ENCODE results near the gene PTPRM. TPM values are rescaled to one million over a fixed set of nuclear protein-coding genes. Genes with fewer than 3 reads are reported as not detected.

Gene PTPRM
- total RNA-seq, 4 donors from 2014 or later = 170 to 198 (median 182) TPM

DNA sequence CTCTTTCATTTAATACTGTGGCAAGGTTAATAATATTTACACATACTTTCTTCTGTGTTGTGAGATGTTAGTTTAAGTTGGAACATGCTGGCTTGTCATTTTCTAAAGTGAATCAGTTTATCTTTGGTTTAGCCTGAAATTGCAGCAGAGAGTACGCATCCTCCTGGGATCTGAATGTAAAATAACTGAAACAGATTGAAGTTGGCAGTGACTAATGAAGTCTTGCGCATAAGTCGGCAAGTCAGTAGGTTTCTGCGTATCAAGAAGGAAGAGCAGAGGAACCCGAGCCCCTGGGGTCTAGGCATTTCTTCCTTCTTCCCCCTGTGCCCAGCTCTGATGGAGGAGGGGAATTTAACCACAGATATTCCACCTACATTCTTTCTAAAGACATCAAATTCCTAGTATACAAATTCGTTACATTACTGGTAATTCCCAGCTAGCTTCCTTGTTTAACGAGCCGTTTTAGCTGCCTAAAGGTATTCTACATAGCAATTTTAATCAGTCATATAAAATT, 650.0 kb downstream of the PTPRM start:
- Histone ChIP-seq H3K4me1 (peaks cover 4 to 6% of the 10 kb centered on the region in 2 donors), H3K27me3 (no peaks in the 10 kb centered on the region), H3K9me3 (no peaks in the 10 kb centered on the region), H3K4me3 (replicated peaks in 1 of 3) (no peak overlapping the region), H3K27ac (no peak overlapping the region), H3K36me3 (no peaks in the 10 kb centered on the region)
- intact Hi-C loops (cut with DNase I) = no loop called here
- no peak for DNase-seq
- TF ChIP-seq POLR2A (IDR thresholded peaks at IDR 0.05) = no peak
- TF ChIP-seq, protein P1, sequence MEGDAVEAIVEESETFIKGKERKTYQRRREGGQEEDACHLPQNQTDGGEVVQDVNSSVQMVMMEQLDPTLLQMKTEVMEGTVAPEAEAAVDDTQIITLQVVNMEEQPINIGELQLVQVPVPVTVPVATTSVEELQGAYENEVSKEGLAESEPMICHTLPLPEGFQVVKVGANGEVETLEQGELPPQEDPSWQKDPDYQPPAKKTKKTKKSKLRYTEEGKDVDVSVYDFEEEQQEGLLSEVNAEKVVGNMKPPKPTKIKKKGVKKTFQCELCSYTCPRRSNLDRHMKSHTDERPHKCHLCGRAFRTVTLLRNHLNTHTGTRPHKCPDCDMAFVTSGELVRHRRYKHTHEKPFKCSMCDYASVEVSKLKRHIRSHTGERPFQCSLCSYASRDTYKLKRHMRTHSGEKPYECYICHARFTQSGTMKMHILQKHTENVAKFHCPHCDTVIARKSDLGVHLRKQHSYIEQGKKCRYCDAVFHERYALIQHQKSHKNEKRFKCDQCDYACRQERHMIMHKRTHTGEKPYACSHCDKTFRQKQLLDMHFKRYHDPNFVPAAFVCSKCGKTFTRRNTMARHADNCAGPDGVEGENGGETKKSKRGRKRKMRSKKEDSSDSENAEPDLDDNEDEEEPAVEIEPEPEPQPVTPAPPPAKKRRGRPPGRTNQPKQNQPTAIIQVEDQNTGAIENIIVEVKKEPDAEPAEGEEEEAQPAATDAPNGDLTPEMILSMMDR (IDR thresholded peaks at IDR 0.05) = no peak
- 87 to 88% methylated on average over 8 of the region's 8 CpGs for WGBS, 2 donors

DNA sequence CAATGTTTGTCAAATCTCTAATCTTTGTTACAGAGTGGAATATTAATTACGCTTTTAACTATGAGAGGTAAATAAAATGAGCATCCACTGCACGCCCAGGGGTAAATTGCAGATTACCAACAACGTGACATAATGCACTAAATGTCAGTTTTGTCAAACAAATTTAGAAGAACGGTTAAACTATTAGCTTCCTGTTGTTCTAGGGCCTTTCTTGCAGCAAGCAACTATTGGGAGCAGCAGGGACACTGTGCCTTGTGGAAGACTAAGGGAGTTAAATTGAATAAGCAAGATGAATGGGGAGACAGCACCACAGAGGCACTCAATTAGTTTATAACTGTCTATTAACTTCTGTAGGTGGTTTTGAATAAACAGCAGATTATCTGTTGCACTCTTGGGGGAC, 651.1 kb downstream of the PTPRM start:
- no peaks in the 10 kb centered on the region for H3K9me3 ChIP-seq
- 94 to 95% methylated on average over 4 of the region's 4 CpGs for WGBS, 2 donors
- intact Hi-C loops (cut with DNase I) = no loop called here
- TF ChIP-seq, protein P1 (IDR thresholded peaks at IDR 0.05) = no peak
- no peak for TF ChIP-seq POLR2A (IDR thresholded peaks at IDR 0.05)
- no peak overlapping the region for H3K27ac ChIP-seq
- H3K36me3 ChIP-seq = no peaks in the 10 kb centered on the region
- H3K4me3 ChIP-seq (replicated peaks in 1 of 3) = no peak overlapping the region
- H3K27me3 ChIP-seq = no peaks in the 10 kb centered on the region
- no peak for DNase-seq
- no peaks in the 10 kb centered on the region for H3K4me1 ChIP-seq

DNA sequence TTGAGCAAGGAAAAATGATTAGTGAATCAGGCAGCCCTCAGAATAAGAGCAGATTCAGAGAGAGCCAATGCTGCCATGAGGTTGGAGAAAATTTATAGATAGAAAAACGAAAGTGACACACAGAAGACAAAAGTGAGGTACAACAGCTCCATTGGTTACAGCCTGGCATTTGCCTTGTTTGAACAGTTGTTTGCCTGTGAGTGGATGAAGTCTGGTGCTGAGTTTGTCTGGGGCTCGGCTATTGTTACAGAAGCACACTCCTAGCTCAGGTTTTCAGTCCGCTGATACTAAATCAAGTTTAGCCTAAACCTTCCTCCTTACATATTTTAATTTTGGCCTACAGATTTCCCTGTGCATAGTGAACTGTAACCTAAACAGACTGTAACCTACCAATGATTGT, 654.3 kb downstream of the PTPRM start:
- Histone ChIP-seq H3K36me3 (no peaks in the 10 kb centered on the region), H3K4me3 (replicated peaks in 1 of 3) (no peak overlapping the region), H3K9me3 (no peaks in the 10 kb centered on the region), H3K4me1 (no peaks in the 10 kb centered on the region), H3K27me3 (no peaks in the 10 kb centered on the region), H3K27ac (no peak overlapping the region)
- intact Hi-C loops (cut with DNase I) = no loop called here
- WGBS, 2 donors = 65% methylated on average over 3 of the region's 3 CpGs
- DNase-seq = no peak
- TF ChIP-seq, protein P1 (IDR thresholded peaks at IDR 0.05) = no peak
- TF ChIP-seq POLR2A (IDR thresholded peaks at IDR 0.05) = no peak

DNA sequence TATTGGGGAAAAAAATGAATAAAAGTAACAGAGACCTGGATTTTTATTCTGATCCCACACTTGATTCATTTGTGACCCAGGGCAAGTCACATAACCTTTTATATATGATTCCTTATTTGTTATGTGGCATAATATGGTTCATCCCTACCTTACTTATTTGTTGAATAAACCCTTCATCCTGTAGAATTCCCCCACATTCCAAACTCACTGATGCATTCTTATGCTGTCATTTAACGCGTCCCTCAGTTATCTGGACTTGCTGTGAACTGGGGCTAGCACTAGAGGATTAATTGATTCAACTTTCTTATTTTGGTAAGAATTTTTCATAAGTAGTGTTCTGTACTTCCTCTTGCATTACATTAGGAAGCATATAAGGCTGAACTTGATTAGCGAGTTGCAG, 657.5 kb downstream of the PTPRM start:
- 94 to 95% methylated on average over 3 of the region's 3 CpGs for WGBS, 2 donors
- no peak for DNase-seq
- no peaks in the 10 kb centered on the region for H3K4me1 ChIP-seq
- H3K36me3 ChIP-seq = no peaks in the 10 kb centered on the region
- intact Hi-C loops (cut with DNase I) = no loop called here
- H3K27me3 ChIP-seq = no peaks in the 10 kb centered on the region
- no peak overlapping the region for H3K27ac ChIP-seq
- no peaks in the 10 kb centered on the region for H3K9me3 ChIP-seq
- H3K4me3 ChIP-seq (replicated peaks in 1 of 3) = no peak overlapping the region
- TF ChIP-seq, protein P1 (IDR thresholded peaks at IDR 0.05) = no peak
- TF ChIP-seq POLR2A (IDR thresholded peaks at IDR 0.05) = no peak

DNA sequence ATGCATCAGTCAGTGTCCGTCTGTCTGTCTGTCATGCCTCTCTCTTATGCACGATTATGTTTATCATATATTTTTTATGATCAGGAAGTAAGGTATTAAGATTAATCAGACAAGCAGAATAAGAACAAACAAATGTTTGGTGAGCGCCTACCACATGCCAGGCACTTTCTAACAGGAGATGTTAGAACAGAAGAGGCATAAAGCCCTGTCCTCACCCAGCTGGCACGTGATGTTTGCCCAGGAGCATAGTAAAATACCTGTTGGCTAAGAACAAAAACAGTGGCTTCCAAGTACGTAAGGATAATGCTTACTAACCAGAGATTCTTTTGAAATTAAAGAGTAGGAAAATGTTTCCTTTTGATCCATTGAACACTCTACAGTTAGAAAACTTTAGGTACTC, 661.9 kb downstream of the PTPRM start:
- Histone ChIP-seq H3K4me1 (no peaks in the 10 kb centered on the region), H3K27ac (no peak overlapping the region), H3K9me3 (no peaks in the 10 kb centered on the region), H3K4me3 (replicated peaks in 1 of 3) (no peak overlapping the region), H3K36me3 (no peaks in the 10 kb centered on the region), H3K27me3 (no peaks in the 10 kb centered on the region)
- TF ChIP-seq, protein P1 (IDR thresholded peaks at IDR 0.05) = no peak
- 84 to 87% methylated on average over 5 of the region's 5 CpGs for WGBS, 2 donors
- intact Hi-C loops (cut with DNase I) = no loop called here
- DNase-seq = no peak
